ENCODE measurements around the gene CILP2.

Gene CILP2

GRCh38 chr19:19498255-19498991 lies 39.6 kb upstream of the CILP2 start:
- Histone ChIP-seq H3K36me3 (ENCODE audit: control insufficient read depth, low read depth, low read length) (peaks cover 62% of the 10 kb centered on the region), H3K27ac (ENCODE audit: low read length) (no peak overlapping the region), H3K4me3 (ENCODE audit: low read length) (no peak overlapping the region), H3K9ac (ENCODE audit: low read length) (no peak overlapping the region), H3K4me1 (ENCODE audit: control insufficient read depth, low read depth, low read length) (no peaks in the 10 kb centered on the region), H3K9me3 (ENCODE audit: control insufficient read depth, low read depth, low read length) (no peaks in the 10 kb centered on the region), H3K27me3 (ENCODE audit: control insufficient read depth, insufficient read depth, low read length) (no peaks in the 10 kb centered on the region)

GRCh38 chr19:19499272-19499995 lies 38.6 kb upstream of the CILP2 start:
- H3K36me3 ChIP-seq (ENCODE audit: control insufficient read depth, low read depth, low read length) = peaks cover 69% of the 10 kb centered on the region
- no peak overlapping the region for H3K27ac ChIP-seq (ENCODE audit: low read length)
- H3K27me3 ChIP-seq (ENCODE audit: control insufficient read depth, insufficient read depth, low read length) = no peaks in the 10 kb centered on the region
- H3K4me1 ChIP-seq (ENCODE audit: control insufficient read depth, low read depth, low read length) = no peaks in the 10 kb centered on the region
- H3K9me3 ChIP-seq (ENCODE audit: control insufficient read depth, low read depth, low read length) = no peaks in the 10 kb centered on the region
- H3K4me3 ChIP-seq (ENCODE audit: low read length) = no peak overlapping the region
- no peak overlapping the region for H3K9ac ChIP-seq (ENCODE audit: low read length)

- Histone ChIP-seq H3K36me3 (ENCODE audit: control insufficient read depth, low read depth, low read length) (peaks cover 82% of the 10 kb centered on the region), H3K9ac (ENCODE audit: low read length) (no peak overlapping the region), H3K4me3 (ENCODE audit: low read length) (no peak overlapping the region), H3K4me1 (ENCODE audit: control insufficient read depth, low read depth, low read length) (no peaks in the 10 kb centered on the region), H3K27me3 (ENCODE audit: control insufficient read depth, insufficient read depth, low read length) (no peaks in the 10 kb centered on the region), H3K9me3 (ENCODE audit: control insufficient read depth, low read depth, low read length) (no peaks in the 10 kb centered on the region), H3K27ac (ENCODE audit: low read length) (no peak overlapping the region)
Observed at GRCh38 chr19:19500975-19501644, 37.0 kb upstream of the CILP2 start.

GRCh38 chr19:19501798-19502197 lies 36.3 kb upstream of the CILP2 start:
- Histone ChIP-seq H3K9ac (ENCODE audit: low read length) (no peak overlapping the region), H3K36me3 (ENCODE audit: control insufficient read depth, low read depth, low read length) (peaks cover 76% of the 10 kb centered on the region), H3K27ac (ENCODE audit: low read length) (no peak overlapping the region), H3K9me3 (ENCODE audit: control insufficient read depth, low read depth, low read length) (no peaks in the 10 kb centered on the region), H3K4me3 (ENCODE audit: low read length) (no peak overlapping the region), H3K4me1 (ENCODE audit: control insufficient read depth, low read depth, low read length) (no peaks in the 10 kb centered on the region), H3K27me3 (ENCODE audit: control insufficient read depth, insufficient read depth, low read length) (no peaks in the 10 kb centered on the region)

GRCh38 chr19:19502281-19502680 lies 35.8 kb upstream of the CILP2 start:
- H3K9me3 ChIP-seq (ENCODE audit: control insufficient read depth, low read depth, low read length) = no peaks in the 10 kb centered on the region
- no peaks in the 10 kb centered on the region for H3K27me3 ChIP-seq (ENCODE audit: control insufficient read depth, insufficient read depth, low read length)
- H3K27ac ChIP-seq (ENCODE audit: low read length) = no peak overlapping the region
- H3K4me3 ChIP-seq (ENCODE audit: low read length) = no peak overlapping the region
- peaks cover 73% of the 10 kb centered on the region for H3K36me3 ChIP-seq (ENCODE audit: control insufficient read depth, low read depth, low read length)
- H3K9ac ChIP-seq (ENCODE audit: low read length) = no peak overlapping the region
- H3K4me1 ChIP-seq (ENCODE audit: control insufficient read depth, low read depth, low read length) = no peaks in the 10 kb centered on the region

GRCh38 chr19:19502808-19503602 lies 35.1 kb upstream of the CILP2 start:
- peaks cover 69% of the 10 kb centered on the region for H3K36me3 ChIP-seq (ENCODE audit: control insufficient read depth, low read depth, low read length)
- H3K4me3 ChIP-seq (ENCODE audit: low read length) = no peak overlapping the region

GRCh38 chr19:19504754-19505668 lies 33.1 kb upstream of the CILP2 start:
- no peaks in the 10 kb centered on the region for H3K4me1 ChIP-seq (ENCODE audit: control insufficient read depth, low read depth, low read length)
- H3K36me3 ChIP-seq (ENCODE audit: control insufficient read depth, low read depth, low read length) = peaks cover 54% of the 10 kb centered on the region
- no peak overlapping the region for H3K9ac ChIP-seq (ENCODE audit: low read length)
- H3K27ac ChIP-seq (ENCODE audit: low read length) = no peak overlapping the region
- H3K27me3 ChIP-seq (ENCODE audit: control insufficient read depth, insufficient read depth, low read length) = no peaks in the 10 kb centered on the region
- no peak overlapping the region for H3K4me3 ChIP-seq (ENCODE audit: low read length)
- no peaks in the 10 kb centered on the region for H3K9me3 ChIP-seq (ENCODE audit: control insufficient read depth, low read depth, low read length)

More at GRCh38 chr19:19502808-19503602, 35.1 kb upstream of the CILP2 start:
- Histone ChIP-seq H3K9ac (ENCODE audit: low read length) (no peak overlapping the region), H3K9me3 (ENCODE audit: control insufficient read depth, low read depth, low read length) (no peaks in the 10 kb centered on the region), H3K27me3 (ENCODE audit: control insufficient read depth, insufficient read depth, low read length) (no peaks in the 10 kb centered on the region), H3K4me1 (ENCODE audit: control insufficient read depth, low read depth, low read length) (no peaks in the 10 kb centered on the region), H3K27ac (ENCODE audit: low read length) (no peak overlapping the region)

GRCh38 chr19:19505669-19506326 lies 32.3 kb upstream of the CILP2 start:
- Histone ChIP-seq H3K9me3 (ENCODE audit: control insufficient read depth, low read depth, low read length) (no peaks in the 10 kb centered on the region), H3K27ac (ENCODE audit: low read length) (no peak overlapping the region), H3K4me3 (ENCODE audit: low read length) (no peak overlapping the region), H3K9ac (ENCODE audit: low read length) (no peak overlapping the region), H3K36me3 (ENCODE audit: control insufficient read depth, low read depth, low read length) (peaks cover 51% of the 10 kb centered on the region), H3K4me1 (ENCODE audit: control insufficient read depth, low read depth, low read length) (no peaks in the 10 kb centered on the region), H3K27me3 (ENCODE audit: control insufficient read depth, insufficient read depth, low read length) (no peaks in the 10 kb centered on the region)

- Histone ChIP-seq H3K4me3 (ENCODE audit: low read length) (no peak overlapping the region), H3K9me3 (ENCODE audit: control insufficient read depth, low read depth, low read length) (no peaks in the 10 kb centered on the region), H3K27ac (ENCODE audit: low read length) (no peak overlapping the region), H3K4me1 (ENCODE audit: control insufficient read depth, low read depth, low read length) (no peaks in the 10 kb centered on the region), H3K27me3 (ENCODE audit: control insufficient read depth, insufficient read depth, low read length) (no peaks in the 10 kb centered on the region), H3K36me3 (ENCODE audit: control insufficient read depth, low read depth, low read length) (peaks cover 43% of the 10 kb centered on the region), H3K9ac (ENCODE audit: low read length) (no peak overlapping the region)
Observed at GRCh38 chr19:19506592-19506991, 31.5 kb upstream of the CILP2 start.

- Histone ChIP-seq H3K4me3 (ENCODE audit: low read length) (no peak overlapping the region), H3K36me3 (ENCODE audit: control insufficient read depth, low read depth, low read length) (peaks cover 36% of the 10 kb centered on the region), H3K27ac (ENCODE audit: low read length) (no peak overlapping the region)
Observed at GRCh38 chr19:19507354-19507753, 30.7 kb upstream of the CILP2 start.

More at GRCh38 chr19:19507354-19507753, 30.7 kb upstream of the CILP2 start:
- Histone ChIP-seq H3K4me1 (ENCODE audit: control insufficient read depth, low read depth, low read length) (no peaks in the 10 kb centered on the region), H3K27me3 (ENCODE audit: control insufficient read depth, insufficient read depth, low read length) (no peaks in the 10 kb centered on the region), H3K9me3 (ENCODE audit: control insufficient read depth, low read depth, low read length) (no peaks in the 10 kb centered on the region), H3K9ac (ENCODE audit: low read length) (no peak overlapping the region)

All from iPS-18a (cell line).